ENCODE results near the gene PCDHA1. TPM values are rescaled to one million over a fixed set of nuclear protein-coding genes. Genes with fewer than 3 reads are reported as not detected.

The PCDHA1 gene
- total RNA-seq, 1 experiment from 2014 or later = 0.45 TPM

DNA sequence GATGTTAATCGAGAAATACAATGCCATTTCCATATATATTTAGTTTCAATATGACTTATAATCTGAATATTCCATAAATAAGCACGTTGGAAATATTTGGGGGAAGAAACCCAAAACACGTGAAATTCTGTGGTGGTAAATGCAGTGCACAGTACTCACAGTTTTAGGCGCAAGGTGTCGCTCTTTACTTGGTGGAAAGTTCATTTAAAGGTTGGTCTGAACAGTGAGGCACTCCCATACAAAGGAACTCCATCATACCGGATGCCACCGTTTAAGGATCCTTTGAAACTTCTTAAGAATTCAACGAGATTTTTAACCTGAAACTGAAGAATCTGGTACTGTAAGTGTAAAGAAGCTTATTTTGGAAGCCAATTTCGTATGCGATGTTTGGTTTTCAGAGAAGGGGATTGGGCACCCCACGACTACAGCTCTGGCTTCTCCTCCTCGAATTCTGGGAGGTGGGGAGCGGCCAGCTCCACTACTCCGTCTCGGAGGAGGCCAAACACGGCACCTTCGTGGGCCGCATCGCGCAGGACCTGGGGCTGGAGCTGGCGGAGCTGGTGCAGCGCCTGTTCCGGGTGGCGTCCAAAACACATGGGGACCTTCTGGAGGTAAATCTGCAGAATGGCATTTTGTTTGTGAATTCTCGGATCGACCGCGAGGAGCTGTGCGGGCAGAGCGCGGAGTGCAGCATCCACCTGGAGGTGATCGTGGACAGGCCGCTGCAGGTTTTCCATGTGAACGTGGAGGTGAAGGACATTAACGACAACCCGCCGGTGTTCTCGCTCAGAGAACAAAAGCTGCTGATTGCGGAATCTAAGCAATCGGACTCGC is 83.0 kb downstream of the PCDHA1 start, which contains the start of gene PCDHA11:
Gene PCDHA11 (plus strand): TSS at position 237 of the 834 bp plus-strand sequence. CDS start 147 bp downstream, at position 384.
- peak within 1 kb of the TSS; percentile 55 for H3K4me3 ChIP-seq (ENCODE audit: low read depth, low read length, poor library complexity, severe bottlenecking)
- DNase-seq (ENCODE audit: low spot score) = peak; percentile 85
- H3K27ac ChIP-seq (ENCODE audit: low read depth, low read length, poor library complexity, severe bottlenecking) = peak within 1 kb of the TSS; percentile 62
- POLR2A ChIA-PET (ENCODE audit: low non-redundant PET) = interaction anchor here (0.6 kb wide), 1 partner anchor 321 kb away, joined by 3 read pairs; the partner anchor contains the start of gene EIF4EBP3
- H3K4me1 ChIP-seq (ENCODE audit: insufficient read depth, low read length, poor library complexity, severe bottlenecking) = peaks cover 12% of the 10 kb centered on the region
- no peaks in the 10 kb centered on the region for H3K36me3 ChIP-seq (ENCODE audit: insufficient read depth, low read length, poor library complexity, severe bottlenecking)
- H3K27me3 ChIP-seq (replicated peaks; ENCODE audit: insufficient read depth, low read depth, low read length, poor library complexity) = no peaks in the 10 kb centered on the region
- TSS peak; percentile 58 for BruUV-seq (replicated peaks)
- TF ChIP-seq EZH2 (IDR thresholded peaks at IDR 0.05; ENCODE audit: borderline replicate concordance, low read depth, low read length, poor library complexity, severe bottlenecking) = no peak
- TF ChIP-seq, protein P1, sequence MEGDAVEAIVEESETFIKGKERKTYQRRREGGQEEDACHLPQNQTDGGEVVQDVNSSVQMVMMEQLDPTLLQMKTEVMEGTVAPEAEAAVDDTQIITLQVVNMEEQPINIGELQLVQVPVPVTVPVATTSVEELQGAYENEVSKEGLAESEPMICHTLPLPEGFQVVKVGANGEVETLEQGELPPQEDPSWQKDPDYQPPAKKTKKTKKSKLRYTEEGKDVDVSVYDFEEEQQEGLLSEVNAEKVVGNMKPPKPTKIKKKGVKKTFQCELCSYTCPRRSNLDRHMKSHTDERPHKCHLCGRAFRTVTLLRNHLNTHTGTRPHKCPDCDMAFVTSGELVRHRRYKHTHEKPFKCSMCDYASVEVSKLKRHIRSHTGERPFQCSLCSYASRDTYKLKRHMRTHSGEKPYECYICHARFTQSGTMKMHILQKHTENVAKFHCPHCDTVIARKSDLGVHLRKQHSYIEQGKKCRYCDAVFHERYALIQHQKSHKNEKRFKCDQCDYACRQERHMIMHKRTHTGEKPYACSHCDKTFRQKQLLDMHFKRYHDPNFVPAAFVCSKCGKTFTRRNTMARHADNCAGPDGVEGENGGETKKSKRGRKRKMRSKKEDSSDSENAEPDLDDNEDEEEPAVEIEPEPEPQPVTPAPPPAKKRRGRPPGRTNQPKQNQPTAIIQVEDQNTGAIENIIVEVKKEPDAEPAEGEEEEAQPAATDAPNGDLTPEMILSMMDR (conservative IDR thresholded peaks at IDR 0.05; ENCODE audit: low read depth, low read length) = peak; percentile 81
- H3K9me3 ChIP-seq (ENCODE audit: low read depth, low read length, poor library complexity, severe bottlenecking) = no peaks in the 10 kb centered on the region
- intact Hi-C loops (cut with micrococcal nuclease; ENCODE audit: unreplicated experiment) = no loop called here
- CTCF ChIA-PET = interaction anchor here (0.7 to 2.4 kb wide), 11 partner anchors 10 to 484 kb away, joined by 3 to 18 read pairs (median 3); partner anchors contain the start of genes PCDHA1, PCDHA5, PCDHA6 and PCDHB1

DNA sequence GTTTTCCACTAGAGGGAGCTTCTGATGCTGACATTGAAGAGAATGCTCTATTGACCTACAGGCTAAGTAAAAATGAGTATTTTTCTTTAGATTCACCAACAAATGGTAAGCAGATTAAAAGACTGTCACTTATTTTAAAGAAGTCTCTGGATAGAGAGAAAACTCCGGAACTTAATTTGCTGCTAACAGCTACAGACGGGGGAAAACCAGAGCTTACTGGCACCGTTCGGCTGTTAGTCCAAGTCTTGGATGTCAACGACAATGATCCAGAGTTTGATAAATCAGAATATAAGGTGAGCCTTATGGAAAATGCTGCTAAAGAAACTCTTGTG is 83.6 kb downstream of the PCDHA1 start:
- ChIA-PET CTCF (interaction anchor here (0.7 to 2.4 kb wide), 12 partner anchors 9 to 483 kb away, joined by 3 to 18 read pairs (median 3); partner anchors contain the start of genes PCDHA1, PCDHA5, PCDHA6 and PCDHB1), POLR2A (ENCODE audit: low non-redundant PET) (no interaction called here)
- no peak for TF ChIP-seq EZH2 (IDR thresholded peaks at IDR 0.05; ENCODE audit: borderline replicate concordance, low read depth, low read length, poor library complexity, severe bottlenecking)
- TF ChIP-seq, protein P1 (conservative IDR thresholded peaks at IDR 0.05; ENCODE audit: low read depth, low read length) = peak; percentile 74; the same call in 1 of the 2 replicates
- BruUV-seq (replicated peaks) = no TSS peak
- intact Hi-C loops (cut with micrococcal nuclease; ENCODE audit: unreplicated experiment) = no loop called here
- Histone ChIP-seq H3K9me3 (ENCODE audit: low read depth, low read length, poor library complexity, severe bottlenecking) (no peaks in the 10 kb centered on the region), H3K27ac (ENCODE audit: low read depth, low read length, poor library complexity, severe bottlenecking) (peak overlapping the region; percentile 62), H3K27me3 (replicated peaks; ENCODE audit: insufficient read depth, low read depth, low read length, poor library complexity) (no peaks in the 10 kb centered on the region), H3K4me1 (ENCODE audit: insufficient read depth, low read length, poor library complexity, severe bottlenecking) (peaks cover 16% of the 10 kb centered on the region), H3K36me3 (ENCODE audit: insufficient read depth, low read length, poor library complexity, severe bottlenecking) (no peaks in the 10 kb centered on the region), H3K4me3 (ENCODE audit: low read depth, low read length, poor library complexity, severe bottlenecking) (peak overlapping the region; percentile 55)
- DNase-seq (ENCODE audit: low spot score) = no peak

DNA sequence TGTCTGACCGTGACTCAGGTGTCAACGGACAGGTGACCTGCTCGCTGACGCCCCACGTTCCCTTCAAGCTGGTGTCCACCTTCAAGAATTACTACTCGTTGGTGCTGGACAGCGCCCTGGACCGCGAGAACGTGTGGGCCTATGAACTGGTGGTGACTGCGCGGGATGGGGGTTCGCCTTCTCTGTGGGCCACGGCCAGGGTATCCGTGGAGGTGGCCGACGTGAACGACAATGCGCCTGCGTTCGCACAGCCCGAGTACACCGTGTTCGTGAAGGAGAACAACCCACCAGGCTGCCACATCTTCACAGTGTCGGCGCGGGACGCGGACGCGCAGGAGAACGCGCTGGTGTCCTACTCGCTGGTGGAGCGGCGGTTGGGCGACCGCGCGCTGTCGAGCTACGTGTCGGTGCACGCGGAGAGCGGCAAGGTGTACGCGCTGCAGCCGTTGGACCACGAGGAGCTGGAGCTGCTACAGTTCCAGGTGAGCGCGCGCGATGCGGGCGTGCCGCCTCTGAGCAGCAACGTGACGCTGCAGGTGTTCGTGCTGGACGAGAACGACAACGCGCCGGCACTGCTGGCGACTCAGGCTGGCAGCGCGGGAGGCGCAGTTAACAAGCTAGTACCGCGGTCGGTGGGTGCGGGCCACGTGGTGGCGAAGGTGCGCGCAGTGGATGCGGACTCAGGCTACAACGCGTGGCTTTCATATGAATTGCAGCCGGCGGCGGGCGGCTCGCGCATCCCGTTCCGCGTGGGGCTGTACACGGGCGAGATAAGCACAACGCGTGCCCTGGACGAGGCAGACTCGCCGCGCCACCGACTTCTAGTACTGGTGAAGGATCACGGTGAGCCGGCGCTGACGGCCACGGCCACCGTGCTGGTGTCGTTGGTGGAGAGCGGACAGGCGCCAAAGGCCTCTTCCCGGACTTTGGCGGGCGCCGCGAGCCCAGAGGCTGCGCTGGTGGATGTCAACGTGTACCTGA is 84.6 kb downstream of the PCDHA1 start:
- intact Hi-C loops (cut with micrococcal nuclease; ENCODE audit: unreplicated experiment) = no loop called here
- DNase-seq (ENCODE audit: low spot score) = no peak
- Histone ChIP-seq H3K4me3 (ENCODE audit: low read depth, low read length, poor library complexity, severe bottlenecking) (no peak overlapping the region), H3K36me3 (ENCODE audit: insufficient read depth, low read length, poor library complexity, severe bottlenecking) (no peaks in the 10 kb centered on the region), H3K27me3 (replicated peaks; ENCODE audit: insufficient read depth, low read depth, low read length, poor library complexity) (no peaks in the 10 kb centered on the region), H3K4me1 (ENCODE audit: insufficient read depth, low read length, poor library complexity, severe bottlenecking) (peaks cover 17% of the 10 kb centered on the region), H3K9me3 (ENCODE audit: low read depth, low read length, poor library complexity, severe bottlenecking) (no peaks in the 10 kb centered on the region), H3K27ac (ENCODE audit: low read depth, low read length, poor library complexity, severe bottlenecking) (no peak overlapping the region)
- POLR2A ChIA-PET (ENCODE audit: low non-redundant PET) = no interaction called here
- CTCF ChIA-PET = interaction anchor here (1.1 kb wide), 1 partner anchor 8 kb away, joined by 3 read pairs; no protein-coding TSS in a partner anchor
- BruUV-seq (replicated peaks) = no TSS peak
- TF ChIP-seq EZH2 (IDR thresholded peaks at IDR 0.05; ENCODE audit: borderline replicate concordance, low read depth, low read length, poor library complexity, severe bottlenecking) = no peak
- TF ChIP-seq, protein P1 (conservative IDR thresholded peaks at IDR 0.05; ENCODE audit: low read depth, low read length) = no peak

Data from A673 (cell line).